Fibroblast of villous mesenchyme (primary cell): ENCODE measurements around the gene TM9SF4. TPM values are rescaled to one million over a fixed set of nuclear protein-coding genes. Genes with fewer than 3 reads are reported as not detected.

Source experiments
- DNase-seq: peaks from one replicate; pipeline ENCODE4 v3.0.0-alpha.2; 2010; ENCODE audit warnings: low read depth
- H3K4me3 ChIP-seq: 2 replicates; pipeline ENCODE4 v1.5.1; 2011; ENCODE audit warnings: low read depth, mild to moderate bottlenecking, low read length
- CTCF ChIP-seq: IDR thresholded peaks from 2 replicates; pipeline ENCODE4 v1.5.1; 2012; ENCODE audit warnings: low read depth, mild to moderate bottlenecking, low read length; ENCODE audit not compliant: insufficient read depth
- total RNA-seq: library from RNA; depleted of rRNA; stranded (reverse); fragments of >200 nt; gene quantifications from 2 replicates; pipeline ENCODE4 v1.2.3, GENCODE V29; 2012

TM9SF4 gene
- total RNA-seq, 1 donor: 58.7 TPM

- DNase-seq: no peak
- TF ChIP-seq CTCF: no peak
- H3K4me3 ChIP-seq: no peak overlapping the region
Measured at GRCh38 chr20:32127347-32127746, 17.8 kb downstream of the TM9SF4 start.

- no peak for TF ChIP-seq CTCF
- no peak for DNase-seq
- no peak overlapping the region for H3K4me3 ChIP-seq
Measured at GRCh38 chr20:32128167-32128566, 18.7 kb downstream of the TM9SF4 start.

GRCh38 chr20:32129863-32130262 is 20.3 kb downstream of the TM9SF4 start:
- no peak for TF ChIP-seq CTCF
- H3K4me3 ChIP-seq: no peak overlapping the region
- no peak for DNase-seq

GRCh38 chr20:32130352-32130751 is 20.8 kb downstream of the TM9SF4 start:
- DNase-seq: no peak
- H3K4me3 ChIP-seq: no peak overlapping the region

GRCh38 chr20:32130965-32131364 is 21.5 kb downstream of the TM9SF4 start:
- no peak for DNase-seq
- TF ChIP-seq CTCF: no peak
- H3K4me3 ChIP-seq: no peak overlapping the region

More at GRCh38 chr20:32130352-32130751, 20.8 kb downstream of the TM9SF4 start:
- no peak for TF ChIP-seq CTCF

GRCh38 chr20:32132911-32133549 is 23.5 kb downstream of the TM9SF4 start:
- TF ChIP-seq CTCF: no peak
- no peak overlapping the region for H3K4me3 ChIP-seq
- no peak for DNase-seq

- no peak for TF ChIP-seq CTCF
- DNase-seq: no peak
- no peak overlapping the region for H3K4me3 ChIP-seq
Measured at GRCh38 chr20:32134026-32134425, 24.5 kb downstream of the TM9SF4 start.
